GM21576 (cell line): ENCODE data around the gene PGAP6.
"Not testable (repeated sequence)": the region's sequence is repeated elsewhere in the genome, so short reads cannot be mapped to it uniquely, and the experiment has no call there.

Experiments
- ATAC-seq: cut with Tn5 transposase; IDR thresholded peaks from one replicate; pipeline ENCODE4 v1.9.1; 2021; ENCODE audit warnings: mild to moderate bottlenecking, moderate library complexity; ENCODE audit not compliant: unreplicated experiment

PGAP6 gene

GRCh38 chr16:379183-379960 lies 2.4 kb downstream of the PGAP6 start:
- no peak for ATAC-seq

- ATAC-seq: no peak
Measured at GRCh38 chr16:378821-379182, 3.0 kb downstream of the PGAP6 start.

GRCh38 chr16:378113-378820 lies 3.5 kb downstream of the PGAP6 start:
- not testable (repeated sequence) for ATAC-seq

- no peak for ATAC-seq
Measured at GRCh38 chr16:377419-377951, 4.3 kb downstream of the PGAP6 start.

GRCh38 chr16:376817-377418 lies 4.9 kb downstream of the PGAP6 start:
- ATAC-seq: no peak

- ATAC-seq: no peak
Measured at GRCh38 chr16:375927-376816, 5.6 kb downstream of the PGAP6 start.

GRCh38 chr16:375212-375611 lies 6.6 kb downstream of the PGAP6 start:
- ATAC-seq: no peak

- ATAC-seq: no peak
Measured at GRCh38 chr16:374616-374926, 7.2 kb downstream of the PGAP6 start.

- ATAC-seq: no peak
Measured at GRCh38 chr16:373848-374615, 7.7 kb downstream of the PGAP6 start.

GRCh38 chr16:373020-373598 lies 8.7 kb downstream of the PGAP6 start:
- ATAC-seq: no peak

- no peak for ATAC-seq
Measured at GRCh38 chr16:372302-372983, 9.3 kb downstream of the PGAP6 start.

GRCh38 chr16:371515-372301 lies 10.1 kb downstream of the PGAP6 start:
- no peak for ATAC-seq

- ATAC-seq: no peak
Measured at GRCh38 chr16:370979-371514, 10.7 kb downstream of the PGAP6 start.

- ATAC-seq: peak; percentile 79
Measured at GRCh38 chr16:370443-370842, 11.3 kb downstream of the PGAP6 start, which contains the start of gene MRPL28. Gene MRPL28 (minus strand): TSS chr16:370538. CDS start chr16:370218, 320 bp downstream.

- ATAC-seq: no peak
Measured at GRCh38 chr16:369866-370436, 11.8 kb downstream of the PGAP6 start.

GRCh38 chr16:369275-369865 lies 12.4 kb downstream of the PGAP6 start:
- no peak for ATAC-seq

- ATAC-seq: no peak
Measured at GRCh38 chr16:368388-369158, 13.2 kb downstream of the PGAP6 start.
